ENCODE results near the gene DOCK1.

DNA sequence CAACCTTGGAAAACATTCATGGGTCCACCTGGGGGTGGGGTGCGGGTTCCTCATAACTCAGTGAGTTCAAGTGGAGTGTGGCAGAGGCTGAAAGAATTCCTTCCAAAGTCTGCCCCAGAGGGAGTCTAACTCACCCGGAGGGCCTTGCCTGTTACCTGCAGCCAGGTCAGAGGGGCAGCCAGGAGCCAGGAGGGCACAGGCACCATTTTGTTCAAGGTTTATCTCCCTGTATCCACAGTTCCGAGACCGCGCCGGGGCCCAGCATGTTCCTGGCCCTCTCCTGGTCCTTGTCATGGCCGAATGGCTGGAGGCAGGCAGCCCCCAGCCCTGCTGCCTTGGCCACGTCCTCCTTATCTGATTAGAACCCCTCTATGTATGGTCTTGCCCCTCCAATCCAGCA lies 11.4 kb upstream of the DOCK1 start:
- TF ChIP-seq POLR2A (IDR thresholded peaks at IDR 0.05): no peak
- TF ChIP-seq, protein P1, sequence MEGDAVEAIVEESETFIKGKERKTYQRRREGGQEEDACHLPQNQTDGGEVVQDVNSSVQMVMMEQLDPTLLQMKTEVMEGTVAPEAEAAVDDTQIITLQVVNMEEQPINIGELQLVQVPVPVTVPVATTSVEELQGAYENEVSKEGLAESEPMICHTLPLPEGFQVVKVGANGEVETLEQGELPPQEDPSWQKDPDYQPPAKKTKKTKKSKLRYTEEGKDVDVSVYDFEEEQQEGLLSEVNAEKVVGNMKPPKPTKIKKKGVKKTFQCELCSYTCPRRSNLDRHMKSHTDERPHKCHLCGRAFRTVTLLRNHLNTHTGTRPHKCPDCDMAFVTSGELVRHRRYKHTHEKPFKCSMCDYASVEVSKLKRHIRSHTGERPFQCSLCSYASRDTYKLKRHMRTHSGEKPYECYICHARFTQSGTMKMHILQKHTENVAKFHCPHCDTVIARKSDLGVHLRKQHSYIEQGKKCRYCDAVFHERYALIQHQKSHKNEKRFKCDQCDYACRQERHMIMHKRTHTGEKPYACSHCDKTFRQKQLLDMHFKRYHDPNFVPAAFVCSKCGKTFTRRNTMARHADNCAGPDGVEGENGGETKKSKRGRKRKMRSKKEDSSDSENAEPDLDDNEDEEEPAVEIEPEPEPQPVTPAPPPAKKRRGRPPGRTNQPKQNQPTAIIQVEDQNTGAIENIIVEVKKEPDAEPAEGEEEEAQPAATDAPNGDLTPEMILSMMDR (IDR thresholded peaks at IDR 0.05): no peak
- TF ChIP-seq POLR2AphosphoS5 (IDR thresholded peaks at IDR 0.05): no peak
